Activated naive CD8-positive, alpha-beta T cell (primary cell): ENCODE data around the gene TRAK1.
"Not testable (repeated sequence)": the region's sequence is repeated elsewhere in the genome, so short reads cannot be mapped to it uniquely, and the experiment has no call there.

Experiments used
- H3K27ac Mint-ChIP-seq: one replicate; pipeline ENCODE4 v1.8.0; 2021; ENCODE audit warnings: mixed read lengths
- H3K27me3 Mint-ChIP-seq: one replicate; pipeline ENCODE4 v1.8.0; 2021; ENCODE audit warnings: mixed read lengths
- H3K36me3 Mint-ChIP-seq: one replicate; pipeline ENCODE4 v1.8.0; 2021; ENCODE audit warnings: mixed read lengths
- H3K4me1 Mint-ChIP-seq: one replicate; pipeline ENCODE4 v1.8.0; 2021; ENCODE audit warnings: low read depth, mixed read lengths
- H3K4me3 Mint-ChIP-seq: one replicate; pipeline ENCODE4 v1.8.0; 2021; ENCODE audit warnings: mild to moderate bottlenecking, mixed read lengths
- H3K9me3 Mint-ChIP-seq: one replicate; pipeline ENCODE4 v1.8.0; 2021; ENCODE audit warnings: low read depth, mixed read lengths

Gene TRAK1

DNA sequence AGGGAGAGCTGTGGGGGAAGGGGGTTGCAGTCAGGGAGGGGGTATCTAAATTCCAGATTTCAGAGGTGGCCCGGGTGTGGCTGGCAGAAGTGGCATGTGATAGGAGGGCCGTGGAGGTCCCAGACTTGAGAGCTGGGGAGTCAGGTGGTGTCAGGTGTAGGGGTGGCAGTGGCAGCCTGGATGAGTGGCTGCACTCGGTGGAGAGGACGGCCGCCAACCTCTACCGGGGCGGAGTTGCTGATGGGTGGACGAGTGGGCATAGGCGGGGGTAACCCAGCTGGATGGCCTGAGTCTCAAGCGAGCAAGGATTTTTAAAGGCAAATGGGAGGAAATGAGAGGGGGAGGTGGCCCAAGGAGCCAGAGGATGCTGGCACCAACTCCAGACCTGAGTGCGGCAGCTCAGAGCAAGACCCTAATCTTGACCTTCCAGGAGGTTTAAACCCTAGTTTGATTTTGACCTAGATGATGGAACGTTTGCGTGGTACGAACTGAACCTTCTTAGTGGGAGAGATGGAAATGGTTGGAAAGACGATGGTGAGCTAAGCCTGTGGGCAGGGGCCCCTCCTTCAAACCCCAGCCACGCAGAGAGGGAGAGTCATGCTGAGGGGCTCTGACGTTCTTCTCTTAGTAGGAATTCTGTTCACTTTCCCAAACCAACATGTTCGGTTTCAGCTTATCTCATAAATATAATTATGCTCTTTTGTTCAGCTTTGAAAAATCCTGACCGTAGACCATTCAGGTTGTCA is 8.0 kb downstream of the TRAK1 start:
- Mint-ChIP-seq H3K36me3 (peaks cover 2% of the 10 kb centered on the region), H3K27me3 (no peaks in the 10 kb centered on the region), H3K9me3 (no peaks in the 10 kb centered on the region), H3K27ac (peak overlapping the region; percentile 28), H3K4me1 (peaks cover 20% of the 10 kb centered on the region), H3K4me3 (no peak overlapping the region)

DNA sequence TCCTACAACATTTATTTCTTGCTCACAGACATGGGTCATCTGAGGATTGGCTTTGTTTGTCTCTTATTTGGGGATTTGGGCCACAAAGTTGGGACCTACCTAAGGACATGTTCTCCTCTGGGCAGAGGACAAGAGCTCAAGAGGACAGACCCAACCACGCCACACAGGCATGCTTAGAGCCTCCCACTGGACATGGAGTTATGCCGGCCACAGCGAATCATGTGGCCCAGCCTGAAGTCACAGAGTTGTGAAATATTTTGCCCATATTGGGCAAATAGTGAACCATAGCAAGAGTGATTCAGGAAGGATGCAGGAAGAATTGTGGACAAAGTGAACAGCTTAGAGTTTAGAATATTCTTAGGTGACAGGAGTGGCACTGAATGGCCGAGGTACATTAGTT is 9.9 kb downstream of the TRAK1 start:
- H3K9me3 Mint-ChIP-seq: no peaks in the 10 kb centered on the region
- H3K4me3 Mint-ChIP-seq: no peak overlapping the region
- no peaks in the 10 kb centered on the region for H3K27me3 Mint-ChIP-seq
- H3K36me3 Mint-ChIP-seq: peaks cover 5% of the 10 kb centered on the region
- H3K4me1 Mint-ChIP-seq: peaks cover 17% of the 10 kb centered on the region
- no peak overlapping the region for H3K27ac Mint-ChIP-seq

DNA sequence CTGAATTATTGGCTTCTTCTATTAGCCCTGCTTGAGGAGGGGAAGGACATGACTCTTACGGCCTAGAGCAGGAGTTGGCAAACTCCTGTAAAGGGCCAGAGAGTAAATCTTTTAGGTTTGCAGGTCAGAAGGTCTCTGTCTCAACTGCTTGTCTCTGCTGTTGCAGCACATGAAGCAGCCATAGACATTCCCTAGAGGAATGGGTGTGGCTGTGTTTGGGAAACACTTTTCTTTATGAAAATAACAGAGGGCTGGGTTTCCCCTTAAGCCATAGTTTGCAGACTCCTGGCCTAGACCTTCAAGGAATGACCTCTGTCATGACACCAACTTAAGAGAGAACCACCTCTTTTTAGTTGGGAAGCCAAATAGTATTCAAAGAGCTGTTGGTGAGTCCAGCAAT is 10.3 kb downstream of the TRAK1 start:
- Mint-ChIP-seq H3K4me3 (no peak overlapping the region), H3K27ac (no peak overlapping the region), H3K9me3 (no peaks in the 10 kb centered on the region), H3K36me3 (peaks cover 5% of the 10 kb centered on the region), H3K27me3 (no peaks in the 10 kb centered on the region), H3K4me1 (peaks cover 17% of the 10 kb centered on the region)

DNA sequence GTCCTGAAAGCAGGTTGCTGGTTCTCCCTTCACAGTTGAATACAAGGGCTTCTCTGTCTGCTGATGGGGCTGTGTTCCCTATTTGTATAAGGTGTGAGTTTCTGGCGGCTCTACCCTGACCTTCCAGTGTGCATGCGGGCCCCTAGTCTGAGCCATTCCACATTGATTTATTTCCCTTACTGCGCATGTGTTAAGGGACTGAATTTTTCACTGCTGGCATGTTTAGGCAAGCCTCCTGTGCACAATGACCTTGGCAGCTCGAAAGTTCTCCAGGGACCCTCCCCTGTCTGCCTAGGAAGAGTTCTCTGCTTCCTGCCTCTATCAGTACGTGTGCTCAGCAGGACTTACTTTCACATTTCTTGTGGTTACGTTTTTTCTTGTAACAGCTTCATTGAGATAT is 11.4 kb downstream of the TRAK1 start:
- H3K4me1 Mint-ChIP-seq: peaks cover 9% of the 10 kb centered on the region
- no peaks in the 10 kb centered on the region for H3K9me3 Mint-ChIP-seq
- H3K36me3 Mint-ChIP-seq: peaks cover 5% of the 10 kb centered on the region
- no peak overlapping the region for H3K27ac Mint-ChIP-seq
- H3K4me3 Mint-ChIP-seq: no peak overlapping the region
- H3K27me3 Mint-ChIP-seq: no peaks in the 10 kb centered on the region

DNA sequence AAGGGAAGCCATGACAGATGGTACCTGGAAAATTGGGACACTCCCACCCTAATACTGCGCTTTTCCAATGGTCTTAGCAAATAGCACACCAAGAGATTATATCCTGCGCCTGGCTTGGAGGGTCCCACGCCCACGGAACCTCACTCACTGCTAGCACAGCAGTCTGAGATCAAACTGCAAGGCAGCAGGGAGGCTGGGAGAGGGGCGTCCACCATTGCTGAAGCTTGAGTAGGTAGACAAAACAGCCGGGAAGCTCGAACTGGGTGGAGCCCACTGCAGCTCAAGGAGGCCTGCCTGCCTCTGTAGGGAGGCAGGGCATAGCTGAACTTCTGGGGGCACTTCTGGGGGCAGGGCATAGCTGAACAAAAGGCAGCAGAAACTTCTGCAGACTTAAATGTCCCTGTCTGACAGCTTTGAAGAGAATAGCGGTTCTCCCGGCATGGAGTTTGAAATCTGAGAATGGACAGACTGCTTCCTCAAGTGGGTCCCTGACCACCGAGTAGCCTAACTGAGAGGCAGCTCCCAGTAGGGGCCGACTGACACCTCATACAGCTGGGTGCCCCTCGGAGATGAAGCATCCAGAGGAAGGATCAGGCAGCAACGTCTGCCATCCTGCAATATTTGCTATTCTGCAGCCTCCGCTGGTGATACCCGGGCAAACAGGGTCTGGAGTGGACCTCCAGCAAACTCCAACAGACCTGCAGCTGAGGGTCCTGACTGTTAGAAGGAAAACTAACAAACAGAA is 12.9 kb downstream of the TRAK1 start:
- not testable (repeated sequence) for H3K36me3 Mint-ChIP-seq, H3K9me3 Mint-ChIP-seq, H3K27me3 Mint-ChIP-seq, H3K4me1 Mint-ChIP-seq, H3K4me3 Mint-ChIP-seq, H3K27ac Mint-ChIP-seq

DNA sequence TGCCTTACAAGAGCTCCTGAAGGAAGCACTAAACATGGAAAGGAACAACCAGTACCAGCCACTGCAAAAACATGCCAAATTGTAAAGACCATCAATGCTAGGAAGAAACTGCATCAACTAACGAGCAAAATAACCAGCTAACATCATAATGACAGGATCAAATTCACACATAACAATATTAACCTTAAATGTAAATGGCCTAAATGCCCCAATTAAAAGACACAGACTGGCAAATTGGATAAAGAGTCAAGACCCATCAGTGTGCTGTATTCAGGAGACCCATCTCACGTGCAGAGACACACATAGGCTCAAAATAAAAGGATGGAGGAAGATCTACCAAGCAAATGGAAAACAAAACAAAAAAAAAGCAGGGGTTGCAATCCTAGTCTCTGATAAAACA is 14.8 kb downstream of the TRAK1 start:
- not testable (repeated sequence) for H3K27me3 Mint-ChIP-seq, H3K4me1 Mint-ChIP-seq, H3K36me3 Mint-ChIP-seq, H3K27ac Mint-ChIP-seq, H3K4me3 Mint-ChIP-seq, H3K9me3 Mint-ChIP-seq

DNA sequence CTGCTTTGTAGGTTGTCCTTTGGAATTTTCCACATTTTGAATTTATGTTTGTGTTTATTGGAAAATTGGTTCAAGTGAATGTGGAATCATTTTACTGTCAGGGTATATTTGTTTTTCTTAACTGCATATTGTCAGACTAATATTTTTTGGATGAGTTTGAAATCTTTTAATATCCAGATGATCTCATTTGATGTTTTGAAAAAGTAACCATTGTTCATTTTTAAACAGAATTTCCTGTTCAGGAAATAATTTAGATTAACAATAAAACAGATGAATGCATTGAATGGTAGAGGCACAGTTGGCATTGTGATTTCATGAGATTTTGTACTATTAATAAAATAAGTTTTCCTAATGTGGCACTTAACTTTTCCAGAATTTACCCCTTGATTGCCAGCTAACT is 15.5 kb downstream of the TRAK1 start:
- no peak overlapping the region for H3K27ac Mint-ChIP-seq
- no peak overlapping the region for H3K4me3 Mint-ChIP-seq
- H3K9me3 Mint-ChIP-seq: no peaks in the 10 kb centered on the region
- no peaks in the 10 kb centered on the region for H3K27me3 Mint-ChIP-seq
- peaks cover 3% of the 10 kb centered on the region for H3K4me1 Mint-ChIP-seq
- peaks cover 5% of the 10 kb centered on the region for H3K36me3 Mint-ChIP-seq

DNA sequence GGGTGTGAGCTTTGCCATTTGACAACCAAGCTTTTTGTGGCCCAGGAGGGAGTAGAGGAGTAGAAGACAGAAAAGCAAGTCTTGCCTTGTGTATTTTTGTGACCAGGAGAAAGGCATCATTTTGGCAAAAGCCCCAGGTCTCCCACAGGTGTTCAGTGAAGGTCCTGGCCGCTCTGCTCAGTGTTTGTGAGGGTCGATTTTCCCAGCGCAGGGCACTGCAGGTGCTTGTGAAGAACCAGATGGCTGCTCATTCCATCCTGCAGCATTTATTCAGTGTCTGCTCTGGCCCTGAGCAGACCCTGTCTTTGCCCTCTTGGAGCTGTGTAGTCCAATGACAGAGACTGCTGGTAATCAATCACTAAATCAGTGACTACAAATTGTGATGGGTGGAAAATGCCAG is 19.5 kb downstream of the TRAK1 start:
- Mint-ChIP-seq H3K27ac (no peak overlapping the region), H3K27me3 (no peaks in the 10 kb centered on the region), H3K9me3 (no peaks in the 10 kb centered on the region), H3K36me3 (no peaks in the 10 kb centered on the region), H3K4me1 (no peaks in the 10 kb centered on the region), H3K4me3 (no peak overlapping the region)

DNA sequence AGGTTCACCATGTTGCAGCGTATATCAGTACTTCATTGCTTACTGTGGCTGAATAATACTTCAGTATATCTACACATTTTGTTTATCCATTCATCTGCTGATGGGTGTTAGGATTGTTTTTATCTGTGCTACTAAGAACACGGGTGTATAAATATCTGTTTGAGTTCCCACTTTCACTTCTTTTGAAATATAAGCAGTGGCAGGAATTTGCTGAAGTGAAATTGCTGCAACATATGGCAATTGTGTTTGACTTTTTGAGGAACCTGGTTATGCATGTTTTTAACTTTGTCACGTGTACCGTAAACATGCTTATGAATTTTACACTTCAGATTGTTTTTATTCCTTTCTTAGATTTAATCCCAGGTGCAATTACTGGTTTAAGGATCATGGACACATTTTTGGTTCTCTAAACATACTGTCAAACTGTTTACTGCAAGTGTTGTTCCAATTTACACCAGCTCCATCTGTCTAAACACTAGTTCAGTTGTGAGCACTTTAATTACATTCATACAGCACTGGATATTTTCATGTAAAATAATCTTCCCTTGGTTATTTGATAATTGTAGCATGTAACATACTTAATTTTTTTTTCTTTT is 23.1 kb downstream of the TRAK1 start:
- Mint-ChIP-seq H3K9me3 (no peaks in the 10 kb centered on the region), H3K36me3 (no peaks in the 10 kb centered on the region), H3K27me3 (no peaks in the 10 kb centered on the region), H3K4me1 (peaks cover 2% of the 10 kb centered on the region), H3K4me3 (no peak overlapping the region), H3K27ac (no peak overlapping the region)

DNA sequence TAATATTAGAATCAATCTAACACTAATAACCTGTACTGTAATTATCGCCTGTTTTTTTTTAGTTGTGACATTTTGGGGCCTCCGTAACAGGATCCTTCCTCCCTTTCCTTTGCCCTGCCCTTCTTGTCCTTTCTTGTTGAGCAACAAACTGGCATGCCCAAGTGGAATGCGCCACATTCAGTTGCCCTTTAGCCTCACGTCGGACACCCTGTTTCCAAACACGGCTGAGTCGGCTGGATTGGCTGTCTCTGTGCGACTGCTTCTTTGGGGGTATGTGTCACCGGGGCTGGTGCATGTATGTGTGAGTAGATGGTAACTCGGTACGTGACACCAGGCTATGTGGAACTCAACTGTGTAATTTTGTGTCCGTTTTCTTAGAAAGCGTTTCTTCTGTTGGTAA is 24.1 kb downstream of the TRAK1 start:
- Mint-ChIP-seq H3K36me3 (no peaks in the 10 kb centered on the region), H3K27ac (no peak overlapping the region), H3K4me1 (peaks cover 3% of the 10 kb centered on the region), H3K4me3 (no peak overlapping the region), H3K9me3 (no peaks in the 10 kb centered on the region), H3K27me3 (no peaks in the 10 kb centered on the region)

DNA sequence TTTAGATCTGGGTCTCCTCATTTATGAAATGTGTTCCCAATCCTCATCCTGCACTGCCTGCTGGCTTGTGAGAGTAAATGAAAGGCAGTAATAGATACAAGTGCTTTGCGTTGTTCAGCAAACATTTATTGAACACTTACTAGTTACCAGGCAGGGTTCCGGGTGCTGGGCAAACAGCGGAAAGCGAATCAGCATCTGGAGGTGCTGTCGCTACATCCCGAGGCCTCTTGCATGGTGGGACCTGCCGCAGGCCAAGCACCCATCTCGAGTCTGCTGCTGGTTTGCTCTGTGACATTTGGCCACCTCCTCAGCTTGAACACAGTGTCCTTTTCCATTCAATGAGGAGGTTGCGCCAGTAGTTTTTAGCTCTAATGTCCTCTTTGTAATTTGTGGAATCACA is 24.8 kb downstream of the TRAK1 start:
- no peak overlapping the region for H3K27ac Mint-ChIP-seq
- H3K4me3 Mint-ChIP-seq: no peak overlapping the region
- H3K27me3 Mint-ChIP-seq: no peaks in the 10 kb centered on the region
- no peaks in the 10 kb centered on the region for H3K9me3 Mint-ChIP-seq
- peaks cover 2% of the 10 kb centered on the region for H3K36me3 Mint-ChIP-seq
- peaks cover 6% of the 10 kb centered on the region for H3K4me1 Mint-ChIP-seq

DNA sequence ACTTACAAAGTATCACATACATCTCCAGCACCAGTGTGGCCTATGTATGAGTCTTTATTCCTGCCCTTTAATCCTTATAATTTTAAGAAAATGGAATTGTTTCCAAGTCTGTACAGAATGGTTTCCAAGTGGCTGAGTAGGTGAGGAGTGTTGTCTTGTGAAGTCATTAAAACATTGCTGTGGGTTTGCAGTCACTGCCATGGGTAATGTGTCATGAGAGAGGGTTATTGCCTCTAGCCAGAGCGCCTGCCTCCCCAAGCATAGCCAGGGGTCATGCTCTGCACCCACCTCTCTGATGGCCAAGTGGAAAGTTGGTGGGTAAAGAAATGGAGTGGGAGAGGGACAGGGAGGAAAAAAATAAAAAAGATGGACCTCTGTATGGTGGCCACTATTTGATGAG is 25.3 kb downstream of the TRAK1 start:
- Mint-ChIP-seq H3K4me1 (peaks cover 7% of the 10 kb centered on the region), H3K27ac (no peak overlapping the region), H3K27me3 (no peaks in the 10 kb centered on the region), H3K36me3 (peaks cover 3% of the 10 kb centered on the region), H3K4me3 (no peak overlapping the region), H3K9me3 (no peaks in the 10 kb centered on the region)

DNA sequence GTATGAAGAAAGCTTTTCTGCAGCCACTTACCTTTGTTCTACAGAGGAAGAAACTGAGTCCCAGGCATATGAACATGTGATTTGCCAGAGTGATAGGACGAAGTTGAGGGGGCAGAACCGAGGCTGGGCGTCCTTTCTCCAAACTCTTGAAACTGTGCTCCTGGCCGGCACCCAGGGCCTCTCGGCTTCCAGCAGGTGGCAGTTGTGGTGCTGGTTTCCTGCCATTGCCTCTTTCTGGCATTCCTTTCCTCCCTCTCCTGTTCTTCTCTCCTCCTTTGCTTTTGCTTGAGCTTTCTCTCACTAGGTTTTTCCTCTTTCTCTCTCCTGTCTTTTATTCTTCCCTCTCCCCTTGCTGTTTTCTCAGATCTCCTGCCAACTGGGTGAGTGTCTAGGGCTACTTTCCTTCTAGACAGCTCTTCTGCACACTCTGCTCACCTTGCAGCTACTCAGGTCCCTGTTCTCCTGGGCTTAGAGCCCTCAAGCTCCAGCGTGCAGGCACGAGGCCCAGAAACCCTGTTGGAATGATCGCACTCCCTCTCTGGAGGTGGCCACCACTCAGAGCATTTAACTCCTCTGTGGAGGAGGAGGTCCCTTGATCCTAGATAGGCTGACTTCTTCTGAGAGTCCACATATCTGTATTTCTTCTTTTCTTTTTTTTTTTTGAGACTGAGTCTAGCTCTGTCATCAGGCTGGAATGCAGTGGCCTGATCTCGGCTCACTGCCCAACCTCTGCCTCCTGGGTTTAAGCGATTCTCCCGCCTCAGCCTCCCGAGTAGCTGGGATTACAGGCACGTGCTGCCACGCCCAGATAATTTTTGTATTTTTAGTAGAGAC is 26.2 kb downstream of the TRAK1 start:
- Mint-ChIP-seq H3K4me1 (peaks cover 7% of the 10 kb centered on the region), H3K27ac (no peak overlapping the region), H3K9me3 (no peaks in the 10 kb centered on the region), H3K4me3 (no peak overlapping the region), H3K36me3 (peaks cover 3% of the 10 kb centered on the region), H3K27me3 (no peaks in the 10 kb centered on the region)

DNA sequence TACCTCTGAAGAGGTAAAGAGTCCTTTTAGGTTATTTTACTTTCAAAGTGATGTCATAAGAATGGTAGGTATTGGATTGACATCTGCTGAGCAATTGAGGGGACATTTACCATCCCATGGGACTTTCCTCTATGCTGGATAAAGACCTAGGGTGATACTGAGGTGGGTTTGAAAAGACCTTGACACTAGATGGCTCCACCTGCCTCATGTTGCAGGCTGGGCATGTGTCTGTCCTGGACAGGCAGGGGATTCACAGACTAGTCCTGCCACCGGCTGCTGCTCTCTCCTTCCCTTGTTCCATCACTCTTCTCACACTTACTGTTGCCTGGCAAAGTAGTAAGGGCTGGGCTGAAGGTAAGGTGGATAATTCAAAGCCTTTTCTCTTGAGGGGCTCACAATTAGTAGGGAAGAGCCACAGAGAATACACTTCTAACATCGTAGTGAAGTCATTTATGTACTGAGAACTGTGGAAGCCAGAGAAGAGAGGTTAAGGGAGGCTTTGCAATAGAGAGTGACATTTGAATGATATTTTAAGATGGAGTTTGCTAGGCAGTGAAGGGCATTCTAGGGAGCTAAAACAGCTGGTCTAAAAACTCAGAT is 27.7 kb downstream of the TRAK1 start:
- no peak overlapping the region for H3K27ac Mint-ChIP-seq

More for the DNA sequence above, 27.7 kb downstream of the TRAK1 start:
- Mint-ChIP-seq H3K27me3 (no peaks in the 10 kb centered on the region), H3K9me3 (no peaks in the 10 kb centered on the region), H3K4me3 (no peak overlapping the region), H3K4me1 (peaks cover 16% of the 10 kb centered on the region), H3K36me3 (peaks cover 5% of the 10 kb centered on the region)
